DMS79 treated with DMSO at 0.1 percent for 48 hours (cell line): ENCODE results near the gene GNAI1.

ENCODE experiments used
- DNase-seq: peaks from one replicate; lab custom pipeline; 2025; lab: John Stamatoyannopoulos, UW

GNAI1 gene

GRCh38 chr7:80215734-80216133, 81.1 kb downstream of the GNAI1 start:
- no peak for DNase-seq

GRCh38 chr7:80216996-80217842, 82.6 kb downstream of the GNAI1 start:
- no peak for DNase-seq

GRCh38 chr7:80218723-80219122, 84.1 kb downstream of the GNAI1 start:
- no peak for DNase-seq

GRCh38 chr7:80220022-80220634, 85.5 kb downstream of the GNAI1 start:
- DNase-seq: no peak

- no peak for DNase-seq
Measured at GRCh38 chr7:80224415-80224814, 89.8 kb downstream of the GNAI1 start.

GRCh38 chr7:80225361-80225760, 90.7 kb downstream of the GNAI1 start:
- DNase-seq: no peak

- DNase-seq: no peak
Measured at GRCh38 chr7:80226629-80227028, 92.0 kb downstream of the GNAI1 start.

- no peak for DNase-seq
Measured at GRCh38 chr7:80230327-80230726, 95.7 kb downstream of the GNAI1 start.

- DNase-seq: no peak
Measured at GRCh38 chr7:80231707-80232106, 97.1 kb downstream of the GNAI1 start.

GRCh38 chr7:80232979-80233724, 98.5 kb downstream of the GNAI1 start:
- DNase-seq: no peak

DNA sequence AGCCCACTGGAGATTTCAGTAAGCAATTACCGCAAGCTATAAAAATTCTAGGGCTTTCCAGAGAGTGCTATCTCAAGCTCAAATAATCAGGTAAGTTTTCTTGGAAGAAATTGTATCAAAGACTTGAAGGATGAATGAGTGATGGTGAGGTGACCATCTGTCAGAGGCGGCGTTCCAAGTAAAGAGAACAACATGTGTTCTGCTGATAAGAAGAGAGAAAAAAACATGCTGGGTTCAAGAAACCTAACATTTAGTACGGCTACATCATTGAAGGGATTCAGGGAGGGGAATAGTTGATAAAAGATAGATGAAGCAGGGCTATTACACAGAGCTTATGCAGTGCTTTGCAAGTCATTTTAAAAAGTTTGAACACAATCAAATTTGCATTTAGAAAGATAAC, 100.7 kb downstream of the GNAI1 start:
- no peak for DNase-seq

DNA sequence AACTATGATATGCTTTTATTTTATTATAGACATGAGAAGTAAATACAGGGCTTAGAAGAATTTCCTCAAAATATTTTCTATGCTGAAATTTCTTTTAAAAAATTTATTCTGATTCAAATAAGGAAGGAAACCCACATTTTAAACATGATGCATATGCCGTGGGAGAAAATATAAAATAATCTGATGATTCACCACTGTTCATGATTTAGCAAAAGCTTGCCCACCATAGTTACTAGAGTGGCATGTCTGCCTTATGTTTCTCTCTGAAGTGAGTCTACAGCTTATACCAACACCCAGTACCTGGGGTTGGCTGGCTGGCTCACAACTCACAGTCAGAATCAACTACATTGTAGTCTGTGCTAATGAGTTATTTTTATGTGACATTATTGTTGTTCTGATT, 102.0 kb downstream of the GNAI1 start:
- DNase-seq: no peak

DNA sequence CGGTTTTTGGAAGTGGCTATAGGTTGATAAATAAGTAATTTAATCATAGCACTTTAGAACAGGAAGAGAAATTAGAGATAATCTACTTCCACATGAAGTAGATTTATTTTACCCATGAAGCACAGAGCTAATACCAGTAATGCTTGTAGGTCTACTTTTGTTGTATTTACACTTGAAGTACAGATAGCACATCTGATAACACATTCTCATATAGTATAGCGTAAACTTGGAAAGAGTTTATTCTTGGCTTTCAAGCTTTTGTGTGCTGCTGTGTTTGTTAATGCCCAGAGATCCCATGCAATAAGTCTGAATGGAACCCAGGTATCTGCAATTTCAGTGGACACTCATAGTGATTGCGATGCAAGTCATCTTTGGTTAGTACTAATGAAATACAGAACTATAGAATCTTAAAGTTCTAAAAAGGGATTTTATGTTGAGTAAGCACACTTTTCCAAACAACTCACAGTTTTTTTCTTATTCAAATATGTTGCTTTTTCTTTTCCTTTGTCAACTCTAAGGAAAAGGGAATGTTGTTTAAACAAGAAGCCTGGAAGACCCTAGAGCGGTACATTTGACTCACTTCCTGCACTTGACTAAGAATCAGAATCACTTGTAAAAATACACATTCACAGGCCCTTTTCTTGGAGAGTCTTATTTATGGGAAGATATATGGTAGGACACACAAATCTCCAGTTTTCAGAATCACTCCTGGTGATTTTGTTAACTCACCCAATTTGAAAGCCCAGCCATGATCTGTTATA, 105.8 kb downstream of the GNAI1 start:
- DNase-seq: no peak

DNA sequence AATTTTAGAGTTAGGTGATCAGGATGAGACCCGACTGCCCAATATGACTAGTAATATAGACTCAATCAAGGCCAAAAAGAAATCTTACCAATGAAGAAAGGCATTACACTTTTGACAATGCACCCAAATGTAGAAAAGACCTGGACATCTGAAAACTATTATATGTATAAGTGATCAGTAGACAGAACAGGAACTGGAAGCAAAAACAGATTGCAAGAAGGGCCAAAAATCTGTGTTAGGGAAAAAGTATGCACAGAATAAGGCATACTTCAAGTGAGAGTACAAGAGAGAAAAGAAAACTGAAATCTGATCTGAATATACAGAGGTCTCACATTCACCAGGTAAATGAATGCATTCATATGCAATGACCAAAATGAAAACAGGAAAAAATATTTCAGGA, 107.0 kb downstream of the GNAI1 start:
- no peak for DNase-seq

GRCh38 chr7:80243425-80243824, 108.8 kb downstream of the GNAI1 start:
- no peak for DNase-seq

DNA sequence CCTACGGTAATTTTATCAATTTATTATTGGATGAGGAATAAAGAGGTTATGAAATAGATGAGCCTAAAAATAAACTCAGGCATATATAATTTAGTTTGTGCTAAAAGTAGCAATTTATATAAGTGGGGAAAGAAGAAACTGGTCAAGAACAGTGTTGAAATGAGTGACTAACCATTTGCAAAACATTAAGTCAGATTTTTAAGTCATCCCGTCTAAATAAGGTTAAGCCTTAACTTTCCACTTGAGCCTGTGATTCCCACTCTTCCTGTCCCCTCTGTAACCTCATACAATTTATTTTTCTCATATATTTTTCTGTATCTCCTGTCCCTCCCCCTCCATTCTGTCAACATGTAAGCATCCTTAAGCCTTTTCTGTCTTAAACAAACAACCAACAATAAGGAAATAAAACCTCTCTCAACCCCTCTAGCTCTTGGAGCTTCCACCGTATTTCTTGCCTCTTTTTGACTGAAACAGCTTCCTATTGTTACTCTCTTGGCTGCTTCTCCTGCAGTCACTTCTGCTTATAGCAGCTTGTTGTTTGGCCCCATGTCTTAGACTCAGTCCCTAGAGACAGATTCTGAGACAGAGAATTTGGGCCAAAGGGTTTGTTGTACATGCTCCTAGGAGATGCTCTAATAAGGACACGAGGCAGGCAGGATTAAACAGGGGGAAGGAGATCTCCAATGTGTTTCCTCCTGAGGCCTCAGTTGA, 109.7 kb downstream of the GNAI1 start:
- DNase-seq: no peak

DNA sequence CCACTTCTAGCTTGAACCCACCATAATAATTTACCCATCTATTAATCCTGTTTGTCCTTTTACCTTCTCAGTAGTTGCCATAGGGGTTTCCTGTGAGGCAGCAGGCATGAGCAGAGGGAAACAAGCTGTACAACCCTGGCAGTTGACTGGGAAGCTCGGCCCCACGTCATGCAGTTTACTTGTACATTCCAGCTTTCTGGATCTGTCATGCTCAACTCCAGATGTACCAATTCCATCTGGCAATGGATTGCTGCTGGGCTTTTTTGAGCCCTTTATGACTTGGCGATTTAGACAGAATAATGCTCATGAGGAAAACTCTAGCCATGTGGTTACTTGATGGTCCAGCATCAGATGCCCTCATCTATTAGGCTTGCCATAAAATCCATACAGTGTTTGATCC, 112.5 kb downstream of the GNAI1 start:
- no peak for DNase-seq

DNA sequence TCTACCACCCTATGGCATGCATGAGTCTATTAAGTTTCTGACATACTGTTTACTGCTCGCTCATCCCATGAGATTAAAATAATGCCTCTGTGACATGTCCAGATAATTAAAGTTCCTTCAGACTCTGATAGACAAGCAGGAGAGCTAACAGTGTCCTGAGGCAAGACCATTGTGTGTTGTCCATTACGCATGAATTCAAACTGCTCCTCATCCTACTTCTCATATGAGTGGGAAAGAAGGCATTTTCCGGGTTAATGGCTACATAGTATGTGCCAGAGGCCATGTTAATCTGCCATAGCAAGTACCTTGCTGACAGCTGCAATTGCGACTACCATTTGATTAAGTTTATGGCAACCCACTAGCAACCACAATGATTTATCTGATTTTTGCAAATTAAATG, 113.3 kb downstream of the GNAI1 start:
- DNase-seq: no peak

DNA sequence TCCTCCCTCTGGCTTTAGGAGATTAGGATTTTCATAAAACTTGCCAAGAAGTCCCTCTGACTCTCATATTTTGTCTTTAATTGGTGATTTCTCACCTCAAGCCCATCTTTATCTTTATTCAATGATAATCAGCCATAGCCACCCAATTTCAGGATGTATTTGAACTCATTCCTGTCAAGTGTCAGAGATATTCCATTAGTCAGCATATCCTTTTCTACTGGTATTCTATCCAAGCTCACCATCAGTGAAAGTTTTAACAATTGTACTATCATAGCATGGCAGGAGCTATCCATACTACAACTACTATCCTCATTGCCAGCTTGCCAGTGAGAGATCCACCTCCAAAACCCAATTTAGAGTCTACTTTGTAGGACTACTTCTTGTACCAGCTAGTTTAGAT, 114.6 kb downstream of the GNAI1 start:
- DNase-seq: no peak

DNA sequence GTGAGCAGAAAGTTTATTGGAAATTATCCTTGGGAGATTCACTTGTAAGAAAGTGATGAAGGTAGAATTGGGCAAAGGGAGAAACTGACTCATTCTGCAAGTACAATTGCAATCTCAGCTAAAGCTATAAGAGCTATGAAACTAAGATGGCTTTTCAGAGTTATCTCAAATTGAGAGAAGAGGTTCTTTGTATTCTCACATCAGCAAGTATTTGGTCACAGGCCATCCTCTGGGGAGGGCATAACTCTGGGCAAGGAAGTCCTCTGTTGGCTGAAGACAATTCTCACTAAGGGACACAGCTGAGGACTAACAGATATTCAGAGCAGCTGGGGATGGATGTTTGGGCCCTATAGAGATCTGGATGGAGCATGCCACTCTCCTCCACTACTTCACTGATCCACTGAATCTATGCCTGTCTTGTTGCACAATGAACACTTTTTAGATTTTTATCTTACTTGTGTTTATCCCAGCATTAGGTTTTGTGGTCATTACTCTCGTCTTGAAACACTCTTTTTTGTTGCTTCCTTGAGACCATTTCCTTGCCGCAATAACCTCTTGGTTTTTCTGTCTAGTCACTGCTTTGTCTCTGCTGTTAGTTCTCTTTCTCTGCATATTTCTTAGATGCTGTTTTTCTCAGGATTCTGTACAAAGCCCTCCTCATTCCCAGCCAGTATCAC, 115.1 kb downstream of the GNAI1 start:
- DNase-seq: no peak

DNA sequence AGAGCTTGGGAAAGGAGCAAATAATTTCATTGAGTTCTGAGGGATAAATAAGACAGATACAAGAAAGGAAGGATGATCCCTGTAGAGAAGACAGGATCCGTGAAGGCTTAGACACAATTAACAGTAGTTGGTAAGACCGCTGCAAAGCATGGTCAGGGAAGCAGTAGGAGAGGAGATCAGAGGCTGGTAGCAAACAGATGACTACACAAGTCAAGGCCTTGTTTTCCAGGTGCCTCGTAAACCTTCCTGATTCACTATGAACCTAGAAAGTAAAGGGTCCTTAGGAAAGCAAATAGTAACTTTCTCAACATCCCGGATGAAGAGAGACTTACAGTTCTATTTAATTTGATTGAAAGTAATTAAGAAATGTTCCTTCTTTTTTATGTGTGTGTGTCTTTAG, 118.6 kb downstream of the GNAI1 start:
- no peak for DNase-seq
